PC-3 (cell line): ENCODE results near the gene POLD2. TPM values are rescaled to one million over a fixed set of nuclear protein-coding genes. Genes with fewer than 3 reads are reported as not detected.

Experiments
- ATAC-seq: fragments of 200-7000 bp; cut with Tn5 transposase; 2 replicates; pipeline ENCODE4 v1.9.1; 2020; ENCODE audit warnings: mild to moderate bottlenecking, moderate library complexity
- BruUV-seq: library from RNA; stranded (reverse); fragments of 400-500 nt; replicated peaks from 2 replicates; lab custom pipeline; 2021; lab: Mats Ljungman, UMichigan
- CTCF ChIA-PET: fragments of 300-600 bp; sonication (Branson Sonifier 250); formaldehyde crosslinking; loops from one replicate; lab custom pipeline; 2022; ENCODE audit warnings: antibody characterized with exemption; lab: Charles Lee
- POLR2A ChIA-PET: fragments of 300-600 bp; sonication (Branson Sonifier 250); formaldehyde crosslinking; loops from one replicate; lab custom pipeline; 2022; ENCODE audit warnings: antibody characterized with exemption; ENCODE audit not compliant: unreplicated experiment; lab: Charles Lee
- DNase-seq: peaks from one replicate; pipeline ENCODE4 v3.0.0-alpha.2; 2015
- H2AFZ ChIP-seq: fragments of 300-600 bp; sonication (generic); 2 replicates; pipeline ENCODE4 v1.6.0; 2016; ENCODE audit warnings: antibody characterized with exemption, low read length
- H3F3A ChIP-seq: fragments of 300-600 bp; sonication (generic); one replicate; pipeline ENCODE4 v1.6.0; 2017; ENCODE audit warnings: antibody characterized with exemption, low read length, control low read depth, mild to moderate bottlenecking; ENCODE audit not compliant: unreplicated experiment
- H3K27ac ChIP-seq: fragments of 300-600 bp; sonication (generic); 2 replicates; pipeline ENCODE4 v1.5.1; 2016; ENCODE audit warnings: mild to moderate bottlenecking, low read length
- H3K27me3 ChIP-seq: fragments of 300-600 bp; sonication (generic); 2 replicates; pipeline ENCODE4 v1.6.1; 2016; ENCODE audit warnings: low read length, mixed read lengths
- H3K36me3 ChIP-seq: fragments of 300-600 bp; sonication (generic); 2 replicates; pipeline ENCODE4 v1.6.1; 2016; ENCODE audit warnings: low read depth, mixed run types, low read length, mixed read lengths
- H3K4me1 ChIP-seq: fragments of 300-600 bp; sonication (generic); 2 replicates; pipeline ENCODE4 v1.5.1; 2016; ENCODE audit warnings: low read length; ENCODE audit not compliant: insufficient read depth
- H3K4me2 ChIP-seq: fragments of 300-600 bp; sonication (generic); 2 replicates; pipeline ENCODE4 v1.6.0; 2016; ENCODE audit warnings: low read length
- H3K4me3 ChIP-seq: fragments of 300-600 bp; sonication (generic); 2 replicates; pipeline ENCODE4 v1.5.1; 2016; ENCODE audit warnings: mild to moderate bottlenecking, low read length, mixed read lengths
- H3K79me2 ChIP-seq: fragments of 300-600 bp; sonication (generic); 2 replicates; pipeline ENCODE4 v1.6.1; 2017; ENCODE audit warnings: low read length, mixed read lengths
- H3K9ac ChIP-seq: fragments of 300-600 bp; sonication (generic); 2 replicates; pipeline ENCODE4 v1.6.0; 2016; ENCODE audit warnings: mild to moderate bottlenecking, low read length
- H3K9me2 ChIP-seq: fragments of 300-600 bp; sonication (generic); replicated peaks from 2 replicates; pipeline ENCODE4 v1.6.1; 2016; ENCODE audit warnings: mixed run types, low read length, mixed read lengths
- H3K9me3 ChIP-seq: fragments of 300-600 bp; sonication (generic); 2 replicates; pipeline ENCODE4 v1.6.1; 2016; ENCODE audit warnings: low read length, mixed read lengths
- H4K20me1 ChIP-seq: fragments of 300-600 bp; sonication (generic); 2 replicates; pipeline ENCODE4 v1.6.1; 2016; ENCODE audit warnings: low read length, mixed read lengths
- EZH2 ChIP-seq: fragments of 300-600 bp; sonication (generic); IDR thresholded peaks from one replicate; pipeline ENCODE4 v1.6.1; 2017; ENCODE audit warnings: antibody characterized with exemption, mild to moderate bottlenecking, low read length; ENCODE audit not compliant: unreplicated experiment
- EZH2phosphoT487 ChIP-seq: fragments of 300-600 bp; sonication (generic); IDR thresholded peaks from 2 replicates; pipeline ENCODE4 v1.6.1; 2018; ENCODE audit warnings: mild to moderate bottlenecking, antibody characterized with exemption, low read length, borderline replicate concordance
- intact Hi-C: fragments of 100-400 bp; cut with micrococcal nuclease; formaldehyde crosslinking; loops from 2 replicates; pipeline ENCODE4 v1.9.0; 2023
- total RNA-seq: library from RNA; depleted of rRNA; stranded (reverse); fragments of >200 nt; gene quantifications from 2 replicates; pipeline ENCODE4 v1.2.3, GENCODE V29; 2014
- TF ChIP-seq, protein P1 (sequence below): fragments of 300-600 bp; sonication (generic); conservative IDR thresholded peaks from 2 replicates; pipeline ENCODE4 v1.5.1; 2017; ENCODE audit warnings: antibody characterized with exemption, low read depth, mild to moderate bottlenecking, low read length

Gene POLD2
- total RNA-seq, 1 experiment from 2014 or later = 224 TPM

DNA sequence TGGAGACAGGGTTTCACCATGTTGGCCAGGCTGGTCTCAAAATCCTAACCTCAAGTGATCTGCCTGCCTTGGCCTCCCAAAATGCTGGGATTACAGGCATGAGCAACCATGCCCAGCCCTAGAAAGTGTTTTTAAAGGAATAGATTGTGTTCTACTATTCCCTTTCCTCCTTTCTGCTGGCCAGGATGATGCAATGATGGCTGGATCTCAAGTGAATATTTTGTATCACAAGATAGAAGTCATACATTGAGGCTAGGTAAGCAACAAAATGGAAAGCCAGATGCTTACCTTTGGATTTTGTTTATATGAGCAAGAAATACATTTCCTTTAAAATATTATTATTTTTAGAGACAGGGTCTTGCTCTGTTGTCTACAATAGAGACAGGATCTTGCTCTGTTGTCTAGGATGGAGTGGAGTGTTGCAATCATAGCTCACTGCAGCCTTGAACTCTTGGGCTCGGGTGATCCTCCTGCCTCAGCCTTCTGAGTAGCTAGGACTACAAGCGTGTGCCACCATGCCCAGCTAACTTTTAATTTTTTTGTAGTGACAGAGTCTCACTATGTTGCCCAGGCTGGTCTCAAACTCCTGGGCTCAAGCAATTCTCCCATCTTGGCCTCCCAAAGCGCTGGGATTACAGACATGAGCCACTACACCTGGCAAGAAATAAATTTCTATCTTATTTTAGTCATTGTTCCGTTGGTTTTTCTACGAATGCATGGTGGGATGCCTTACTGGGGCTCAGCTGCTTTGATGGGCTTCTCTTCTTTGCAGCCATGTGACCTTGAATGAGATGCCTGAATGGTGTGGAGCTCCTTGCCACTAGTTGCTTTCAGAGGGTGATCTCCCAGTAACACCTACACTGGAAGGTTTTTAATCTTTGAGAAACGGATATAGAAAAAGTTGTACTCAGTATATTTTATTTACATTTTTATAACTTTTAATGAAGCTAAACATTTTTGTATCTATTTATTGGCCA lies 25.0 kb downstream of the POLD2 start:
- Histone ChIP-seq H3K27me3 (no peaks in the 10 kb centered on the region), H3K4me1 (no peaks in the 10 kb centered on the region), H3K9me2 (no peaks in the 10 kb centered on the region), H3K9ac (no peak overlapping the region), H3F3A (no peaks in the 10 kb centered on the region), H3K27ac (no peak overlapping the region), H4K20me1 (no peaks in the 10 kb centered on the region), H3K79me2 (no peaks in the 10 kb centered on the region), H3K9me3 (no peaks in the 10 kb centered on the region), H2AFZ (no peak overlapping the region), H3K36me3 (no peaks in the 10 kb centered on the region), H3K4me3 (no peak overlapping the region), H3K4me2 (no peak overlapping the region)
- CTCF ChIA-PET = no interaction called here
- intact Hi-C loops = no loop called here
- ATAC-seq = no peak
- POLR2A ChIA-PET = interaction anchor here (1.0 kb wide), 1 partner anchor 27 kb away, joined by 3 read pairs; no protein-coding TSS in a partner anchor
- no peak for DNase-seq
- no TSS peak for BruUV-seq
- no peak for TF ChIP-seq EZH2
- no peak for TF ChIP-seq EZH2phosphoT487
- TF ChIP-seq, protein P1, sequence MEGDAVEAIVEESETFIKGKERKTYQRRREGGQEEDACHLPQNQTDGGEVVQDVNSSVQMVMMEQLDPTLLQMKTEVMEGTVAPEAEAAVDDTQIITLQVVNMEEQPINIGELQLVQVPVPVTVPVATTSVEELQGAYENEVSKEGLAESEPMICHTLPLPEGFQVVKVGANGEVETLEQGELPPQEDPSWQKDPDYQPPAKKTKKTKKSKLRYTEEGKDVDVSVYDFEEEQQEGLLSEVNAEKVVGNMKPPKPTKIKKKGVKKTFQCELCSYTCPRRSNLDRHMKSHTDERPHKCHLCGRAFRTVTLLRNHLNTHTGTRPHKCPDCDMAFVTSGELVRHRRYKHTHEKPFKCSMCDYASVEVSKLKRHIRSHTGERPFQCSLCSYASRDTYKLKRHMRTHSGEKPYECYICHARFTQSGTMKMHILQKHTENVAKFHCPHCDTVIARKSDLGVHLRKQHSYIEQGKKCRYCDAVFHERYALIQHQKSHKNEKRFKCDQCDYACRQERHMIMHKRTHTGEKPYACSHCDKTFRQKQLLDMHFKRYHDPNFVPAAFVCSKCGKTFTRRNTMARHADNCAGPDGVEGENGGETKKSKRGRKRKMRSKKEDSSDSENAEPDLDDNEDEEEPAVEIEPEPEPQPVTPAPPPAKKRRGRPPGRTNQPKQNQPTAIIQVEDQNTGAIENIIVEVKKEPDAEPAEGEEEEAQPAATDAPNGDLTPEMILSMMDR = no peak

DNA sequence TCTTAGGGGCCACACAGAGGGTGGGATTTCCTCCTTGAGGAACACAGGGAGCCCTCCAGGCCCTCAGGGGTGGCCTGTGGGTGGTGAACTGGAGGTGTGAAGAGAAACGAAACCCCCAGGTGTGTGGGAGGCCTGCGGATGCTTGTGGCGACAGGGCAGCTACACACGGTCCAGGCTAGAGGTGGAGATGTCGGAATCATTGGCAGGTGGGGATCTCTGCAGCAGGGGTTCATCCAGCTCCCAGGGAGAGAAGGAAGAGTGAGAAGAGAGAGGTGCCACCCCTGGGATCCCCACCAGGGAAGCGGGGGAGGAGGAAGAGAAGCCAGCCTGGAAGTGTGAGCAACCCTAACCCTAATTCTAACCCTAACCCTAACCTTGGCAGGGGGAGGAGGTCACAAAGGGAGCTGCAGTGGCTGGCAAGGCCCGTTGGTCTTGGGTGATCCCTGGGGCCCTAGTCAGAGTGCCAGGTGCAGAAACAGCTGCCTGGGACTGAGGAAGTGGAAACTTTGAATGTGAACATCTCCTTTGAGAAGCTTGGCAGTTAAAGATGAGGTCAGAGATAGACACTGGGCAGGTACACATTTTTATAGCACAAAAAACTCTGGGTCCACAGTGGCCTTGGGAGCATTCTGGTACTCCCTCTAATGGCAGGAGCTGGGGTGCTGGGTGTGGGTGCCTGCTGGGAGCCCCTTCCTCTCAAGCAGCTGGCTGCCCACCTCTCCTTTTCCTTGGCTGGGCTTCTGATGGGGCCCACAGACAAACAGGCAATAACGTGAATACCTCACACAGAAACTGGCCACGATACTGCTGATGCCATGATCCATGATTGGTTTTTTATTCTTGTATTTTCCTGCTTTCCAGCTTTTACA lies 26.1 kb downstream of the POLD2 start:
- Histone ChIP-seq H3K27ac (no peak overlapping the region), H3K36me3 (no peaks in the 10 kb centered on the region), H3K9me3 (no peaks in the 10 kb centered on the region), H2AFZ (no peak overlapping the region), H3F3A (no peaks in the 10 kb centered on the region), H3K79me2 (no peaks in the 10 kb centered on the region), H3K4me2 (no peak overlapping the region), H3K4me3 (no peak overlapping the region), H3K9me2 (no peaks in the 10 kb centered on the region), H3K9ac (no peak overlapping the region), H4K20me1 (no peaks in the 10 kb centered on the region), H3K4me1 (no peaks in the 10 kb centered on the region), H3K27me3 (no peaks in the 10 kb centered on the region)
- no TSS peak for BruUV-seq
- TF ChIP-seq, protein P1 = no peak
- TF ChIP-seq EZH2 = no peak
- no peak for TF ChIP-seq EZH2phosphoT487
- POLR2A ChIA-PET = no interaction called here
- intact Hi-C loops = no loop called here
- DNase-seq (no peak), ATAC-seq (no peak)
- CTCF ChIA-PET = no interaction called here
